ENCODE measurements around the gene AXIN1.

DNA sequence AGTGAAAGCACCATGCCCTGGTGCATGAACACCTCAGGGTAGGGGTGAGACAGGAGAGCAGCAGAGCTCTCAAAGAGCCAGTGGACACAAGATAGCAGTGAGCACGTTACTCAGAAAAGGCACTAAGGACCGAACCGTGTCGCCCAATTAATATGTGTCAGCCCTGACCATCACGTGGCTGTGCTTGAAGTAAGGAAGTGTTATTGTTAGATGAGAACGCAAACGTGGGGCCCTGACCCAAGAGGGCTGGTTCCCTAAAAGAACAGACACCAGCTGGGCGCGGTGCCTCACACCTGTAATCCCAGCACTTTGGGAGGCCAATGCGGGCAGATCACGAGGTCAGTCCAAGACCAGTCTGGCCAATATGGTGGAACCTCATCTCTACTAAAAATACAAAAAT lies 16.3 kb downstream of the AXIN1 start:
- TF ChIP-seq, protein P1, sequence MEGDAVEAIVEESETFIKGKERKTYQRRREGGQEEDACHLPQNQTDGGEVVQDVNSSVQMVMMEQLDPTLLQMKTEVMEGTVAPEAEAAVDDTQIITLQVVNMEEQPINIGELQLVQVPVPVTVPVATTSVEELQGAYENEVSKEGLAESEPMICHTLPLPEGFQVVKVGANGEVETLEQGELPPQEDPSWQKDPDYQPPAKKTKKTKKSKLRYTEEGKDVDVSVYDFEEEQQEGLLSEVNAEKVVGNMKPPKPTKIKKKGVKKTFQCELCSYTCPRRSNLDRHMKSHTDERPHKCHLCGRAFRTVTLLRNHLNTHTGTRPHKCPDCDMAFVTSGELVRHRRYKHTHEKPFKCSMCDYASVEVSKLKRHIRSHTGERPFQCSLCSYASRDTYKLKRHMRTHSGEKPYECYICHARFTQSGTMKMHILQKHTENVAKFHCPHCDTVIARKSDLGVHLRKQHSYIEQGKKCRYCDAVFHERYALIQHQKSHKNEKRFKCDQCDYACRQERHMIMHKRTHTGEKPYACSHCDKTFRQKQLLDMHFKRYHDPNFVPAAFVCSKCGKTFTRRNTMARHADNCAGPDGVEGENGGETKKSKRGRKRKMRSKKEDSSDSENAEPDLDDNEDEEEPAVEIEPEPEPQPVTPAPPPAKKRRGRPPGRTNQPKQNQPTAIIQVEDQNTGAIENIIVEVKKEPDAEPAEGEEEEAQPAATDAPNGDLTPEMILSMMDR (conservative IDR thresholded peaks at IDR 0.05; ENCODE audit: low read length): no peak
- no peak for TF ChIP-seq EZH2phosphoT487 (IDR thresholded peaks at IDR 0.05; ENCODE audit: borderline replicate concordance)

Data from Loucy (cell line).